ENCODE results near the gene NOP53. TPM values are rescaled to one million over a fixed set of nuclear protein-coding genes. Genes with fewer than 3 reads are reported as not detected.

Gene NOP53
- total RNA-seq, 2 experiments from 2014 or later = 212 to 296 TPM

DNA sequence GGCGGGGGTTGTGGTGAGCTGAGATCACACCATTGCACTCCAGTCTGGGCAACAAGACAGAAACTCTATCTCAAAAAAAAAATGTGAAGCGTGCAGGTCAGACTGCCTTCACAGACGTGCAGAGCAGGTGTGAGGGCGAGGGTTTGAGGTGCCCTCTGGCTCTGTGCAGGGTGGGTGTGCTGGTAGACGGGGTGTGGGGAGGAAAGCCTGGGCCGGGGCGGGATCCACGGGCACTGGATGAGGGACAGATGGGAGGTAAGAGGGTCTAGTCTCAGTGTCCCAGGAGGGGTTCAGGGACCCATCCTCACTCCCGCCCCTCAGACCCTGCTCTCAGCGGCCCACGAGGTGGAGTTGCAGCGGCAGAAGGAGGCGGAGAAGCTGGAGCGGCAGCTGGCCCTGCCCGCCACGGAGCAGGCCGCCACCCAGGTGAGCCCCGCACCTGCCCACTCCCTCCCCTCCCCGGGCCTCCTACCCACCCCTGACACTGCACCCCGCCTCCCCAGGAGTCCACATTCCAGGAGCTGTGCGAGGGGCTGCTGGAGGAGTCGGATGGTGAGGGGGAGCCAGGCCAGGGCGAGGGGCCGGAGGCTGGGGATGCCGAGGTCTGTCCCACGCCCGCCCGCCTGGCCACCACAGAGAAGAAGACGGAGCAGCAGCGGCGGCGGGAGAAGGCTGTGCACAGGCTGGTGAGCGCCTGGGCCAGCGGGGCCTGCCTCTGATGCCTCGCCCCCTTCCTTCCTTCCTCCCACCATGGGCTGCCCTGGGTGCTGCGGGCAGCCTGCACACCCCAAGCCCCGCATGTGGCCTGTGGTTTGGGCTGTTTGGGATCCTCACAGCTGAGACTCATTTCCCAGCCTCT is 9.1 kb downstream of the NOP53 start:
- H3K4me3 ChIP-seq (ENCODE audit: low read depth, low read length, poor library complexity, severe bottlenecking) = no peak overlapping the region
- no peak overlapping the region for H2AFZ ChIP-seq (ENCODE audit: low read length)
- H3K4me1 ChIP-seq (ENCODE audit: insufficient read depth, low read length, poor library complexity, severe bottlenecking) = peaks cover 6% of the 10 kb centered on the region
- no TSS peak for BruUV-seq (replicated peaks)
- H3K79me2 ChIP-seq (ENCODE audit: insufficient read depth, low read depth, low read length) = 0 out of 2 replicates have a peak, but pooled peaks cover 4% of the 10 kb centered on the region
- H4K20me1 ChIP-seq (ENCODE audit: insufficient read depth, low read length) = no peaks in the 10 kb centered on the region
- ChIA-PET CTCF (ENCODE audit: unreplicated experiment) (no interaction called here), POLR2A (no interaction called here)
- H3K36me3 ChIP-seq (ENCODE audit: insufficient read depth, low read length) = peaks cover 97% of the 10 kb centered on the region
- intact Hi-C loops (cut with micrococcal nuclease; ENCODE audit: unreplicated experiment) = no loop called here
- no peaks in the 10 kb centered on the region for H3K9me3 ChIP-seq (ENCODE audit: low read length)
- H3K27ac ChIP-seq (ENCODE audit: low read depth, low read length, poor library complexity, severe bottlenecking) = no peak overlapping the region
- H3K4me2 ChIP-seq (ENCODE audit: low read length) = no peak overlapping the region
- TF ChIP-seq EZH2phosphoT487 (IDR thresholded peaks at IDR 0.05; ENCODE audit: borderline replicate concordance, low read depth, low read length) = no peak
- TF ChIP-seq, protein P1, sequence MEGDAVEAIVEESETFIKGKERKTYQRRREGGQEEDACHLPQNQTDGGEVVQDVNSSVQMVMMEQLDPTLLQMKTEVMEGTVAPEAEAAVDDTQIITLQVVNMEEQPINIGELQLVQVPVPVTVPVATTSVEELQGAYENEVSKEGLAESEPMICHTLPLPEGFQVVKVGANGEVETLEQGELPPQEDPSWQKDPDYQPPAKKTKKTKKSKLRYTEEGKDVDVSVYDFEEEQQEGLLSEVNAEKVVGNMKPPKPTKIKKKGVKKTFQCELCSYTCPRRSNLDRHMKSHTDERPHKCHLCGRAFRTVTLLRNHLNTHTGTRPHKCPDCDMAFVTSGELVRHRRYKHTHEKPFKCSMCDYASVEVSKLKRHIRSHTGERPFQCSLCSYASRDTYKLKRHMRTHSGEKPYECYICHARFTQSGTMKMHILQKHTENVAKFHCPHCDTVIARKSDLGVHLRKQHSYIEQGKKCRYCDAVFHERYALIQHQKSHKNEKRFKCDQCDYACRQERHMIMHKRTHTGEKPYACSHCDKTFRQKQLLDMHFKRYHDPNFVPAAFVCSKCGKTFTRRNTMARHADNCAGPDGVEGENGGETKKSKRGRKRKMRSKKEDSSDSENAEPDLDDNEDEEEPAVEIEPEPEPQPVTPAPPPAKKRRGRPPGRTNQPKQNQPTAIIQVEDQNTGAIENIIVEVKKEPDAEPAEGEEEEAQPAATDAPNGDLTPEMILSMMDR (conservative IDR thresholded peaks at IDR 0.05; ENCODE audit: low read length) = no peak
- no peaks in the 10 kb centered on the region for H3K9me2 ChIP-seq (ENCODE audit: insufficient read depth, low read length)
- no peak for DNase-seq (ENCODE audit: low spot score)

DNA sequence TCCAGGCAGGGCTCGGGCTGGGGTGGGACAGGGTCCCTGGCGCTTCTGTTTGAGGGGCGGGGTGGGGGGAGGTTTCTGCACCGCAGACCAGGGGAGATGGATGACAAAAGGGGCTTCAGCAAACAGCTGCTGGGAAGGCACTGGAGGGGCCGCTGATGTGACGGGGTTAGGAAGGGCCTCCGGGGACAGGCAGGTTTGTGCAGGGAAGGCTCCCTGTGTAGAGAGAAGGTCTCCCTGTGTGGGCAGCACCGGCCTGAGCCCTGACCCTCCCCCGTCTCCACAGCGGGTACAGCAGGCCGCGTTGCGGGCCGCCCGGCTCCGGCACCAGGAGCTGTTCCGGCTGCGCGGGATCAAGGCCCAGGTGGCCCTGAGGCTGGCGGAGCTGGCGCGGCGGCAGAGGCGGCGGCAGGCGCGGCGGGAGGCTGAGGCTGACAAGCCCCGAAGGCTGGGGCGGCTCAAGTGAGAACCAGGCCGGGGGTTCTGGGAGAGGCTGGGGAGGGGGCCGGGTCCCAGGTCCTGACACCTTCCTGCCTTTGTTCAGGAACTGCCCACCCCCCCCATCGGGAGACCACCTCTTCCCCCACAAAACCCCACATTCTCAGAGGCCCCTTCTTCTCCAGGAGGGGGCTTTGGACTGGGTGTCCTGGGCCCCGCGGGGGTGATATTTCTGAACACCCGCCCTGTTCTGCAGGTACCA is 9.9 kb downstream of the NOP53 start:
- intact Hi-C loops (cut with micrococcal nuclease; ENCODE audit: unreplicated experiment) = no loop called here
- H3K79me2 ChIP-seq (ENCODE audit: insufficient read depth, low read depth, low read length) = no peaks in the 10 kb centered on the region
- H3K36me3 ChIP-seq (ENCODE audit: insufficient read depth, low read length) = peaks cover 90% of the 10 kb centered on the region
- BruUV-seq (replicated peaks) = no TSS peak
- H3K4me3 ChIP-seq (ENCODE audit: low read depth, low read length, poor library complexity, severe bottlenecking) = no peak overlapping the region
- no peaks in the 10 kb centered on the region for H3K9me3 ChIP-seq (ENCODE audit: low read length)
- no peak overlapping the region for H2AFZ ChIP-seq (ENCODE audit: low read length)
- no peaks in the 10 kb centered on the region for H3K4me1 ChIP-seq (ENCODE audit: insufficient read depth, low read length, poor library complexity, severe bottlenecking)
- TF ChIP-seq EZH2phosphoT487 (IDR thresholded peaks at IDR 0.05; ENCODE audit: borderline replicate concordance, low read depth, low read length) = no peak
- TF ChIP-seq, protein P1 (conservative IDR thresholded peaks at IDR 0.05; ENCODE audit: low read length) = no peak
- ChIA-PET CTCF (ENCODE audit: unreplicated experiment) (no interaction called here), POLR2A (no interaction called here)
- H3K4me2 ChIP-seq (ENCODE audit: low read length) = no peak overlapping the region
- no peaks in the 10 kb centered on the region for H4K20me1 ChIP-seq (ENCODE audit: insufficient read depth, low read length)
- DNase-seq (ENCODE audit: low spot score) = no peak
- no peak overlapping the region for H3K27ac ChIP-seq (ENCODE audit: low read depth, low read length, poor library complexity, severe bottlenecking)
- no peaks in the 10 kb centered on the region for H3K9me2 ChIP-seq (ENCODE audit: insufficient read depth, low read length)

Measured in OCI-LY7 (cell line).